Gastroesophageal sphincter (tissue), 3 donors: ENCODE results near the gene LRP4.

Experiments used
- EP300 ChIP-seq: sonication (generic); formaldehyde crosslinking; IDR thresholded peaks from one replicate; pipeline ENCODE4 v1.6.1; 2017; ENCODE audit warnings: antibody characterized with exemption, mild to moderate bottlenecking
- POLR2A ChIP-seq, 2 donors: fragments of 450-650 bp; IDR thresholded peaks; one replicate each; pipeline ENCODE4 v1.6.1; 2017; ENCODE audit warnings: antibody characterized with exemption in 2 of 2, mild to moderate bottlenecking in 2 of 2, moderate library complexity in 1 of 2
- TF ChIP-seq, protein P1 (sequence below), 4 experiments: fragments of 200-600 bp in 2 of 4; fragments of 450-650 bp in 2 of 4; sonication (generic) in 1 of 4; IDR thresholded peaks; one replicate each; pipeline ENCODE4 v1.5.1; 2017 to 2019; ENCODE audit warnings: antibody characterized with exemption in 4 of 4, mild to moderate bottlenecking in 2 of 4, moderate library complexity in 2 of 4

DNA sequence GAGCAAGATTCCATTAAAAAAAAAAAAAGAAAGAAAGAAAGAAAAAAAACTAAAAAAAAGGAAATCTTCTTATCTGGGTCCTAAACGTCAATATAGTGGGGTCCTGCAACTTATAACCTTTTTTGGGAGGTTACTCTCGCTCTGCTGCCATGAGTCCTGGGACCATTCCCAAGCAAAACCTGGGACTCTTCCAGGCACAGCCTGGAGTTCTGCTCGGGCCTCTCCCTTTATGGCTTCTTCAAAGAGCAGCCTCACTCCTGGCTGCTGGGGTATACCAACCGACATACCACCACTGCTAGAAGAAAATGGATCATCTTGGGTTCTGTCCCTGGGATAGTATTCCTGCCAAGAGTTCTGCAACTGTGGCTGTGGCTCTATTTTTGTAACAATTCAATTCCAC is 58.1 kb downstream of the LRP4 start:
- TF ChIP-seq, protein P1, sequence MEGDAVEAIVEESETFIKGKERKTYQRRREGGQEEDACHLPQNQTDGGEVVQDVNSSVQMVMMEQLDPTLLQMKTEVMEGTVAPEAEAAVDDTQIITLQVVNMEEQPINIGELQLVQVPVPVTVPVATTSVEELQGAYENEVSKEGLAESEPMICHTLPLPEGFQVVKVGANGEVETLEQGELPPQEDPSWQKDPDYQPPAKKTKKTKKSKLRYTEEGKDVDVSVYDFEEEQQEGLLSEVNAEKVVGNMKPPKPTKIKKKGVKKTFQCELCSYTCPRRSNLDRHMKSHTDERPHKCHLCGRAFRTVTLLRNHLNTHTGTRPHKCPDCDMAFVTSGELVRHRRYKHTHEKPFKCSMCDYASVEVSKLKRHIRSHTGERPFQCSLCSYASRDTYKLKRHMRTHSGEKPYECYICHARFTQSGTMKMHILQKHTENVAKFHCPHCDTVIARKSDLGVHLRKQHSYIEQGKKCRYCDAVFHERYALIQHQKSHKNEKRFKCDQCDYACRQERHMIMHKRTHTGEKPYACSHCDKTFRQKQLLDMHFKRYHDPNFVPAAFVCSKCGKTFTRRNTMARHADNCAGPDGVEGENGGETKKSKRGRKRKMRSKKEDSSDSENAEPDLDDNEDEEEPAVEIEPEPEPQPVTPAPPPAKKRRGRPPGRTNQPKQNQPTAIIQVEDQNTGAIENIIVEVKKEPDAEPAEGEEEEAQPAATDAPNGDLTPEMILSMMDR (IDR thresholded peaks at IDR 0.05) = no peak
- no peak for TF ChIP-seq EP300
- TF ChIP-seq POLR2A (IDR thresholded peaks at IDR 0.05) = no peak
